H9 (cell line): Measurements from ENCODE around the gene KNSTRN. TPM values are rescaled to one million over a fixed set of nuclear protein-coding genes. Genes with fewer than 3 reads are reported as not detected.

Experiments
- DNase-seq: peaks from one replicate; pipeline ENCODE4 v3.0.0-alpha.2; 2017
- H2AFZ ChIP-seq: one replicate; pipeline ENCODE4 v1.6.1; 2013; ENCODE audit warnings: mild to moderate bottlenecking, low read length, control low read depth, moderate library complexity
- H2AK5ac ChIP-seq: 2 replicates; pipeline ENCODE4 v1.6.1; 2013; ENCODE audit warnings: low read length, control low read depth, mixed read lengths; ENCODE audit not compliant: insufficient read length
- H2BK120ac ChIP-seq: one replicate; pipeline ENCODE4 v1.6.1; 2013; ENCODE audit warnings: low read depth, mild to moderate bottlenecking, low read length, control low read depth, inconsistent platforms; ENCODE audit not compliant: poor library complexity, severe bottlenecking
- H2BK12ac ChIP-seq: 2 replicates; pipeline ENCODE4 v1.6.1; 2013; ENCODE audit warnings: low read length, control low read depth, mixed read lengths, low read depth; ENCODE audit not compliant: insufficient read length
- H2BK15ac ChIP-seq: 2 replicates; pipeline ENCODE4 v1.6.1; 2013; ENCODE audit warnings: low read depth, low read length, control low read depth
- H2BK20ac ChIP-seq: one replicate; pipeline ENCODE4 v1.6.1; 2013; ENCODE audit warnings: low read depth, mild to moderate bottlenecking, low read length, control low read depth, inconsistent platforms; ENCODE audit not compliant: poor library complexity, severe bottlenecking
- H2BK5ac ChIP-seq: 2 replicates; pipeline ENCODE4 v1.6.1; 2013; ENCODE audit warnings: low read length, control low read depth, mixed read lengths; ENCODE audit not compliant: insufficient read length
- H3K14ac ChIP-seq: 2 replicates; pipeline ENCODE4 v1.6.1; 2013; ENCODE audit warnings: low read length, control low read depth; ENCODE audit not compliant: insufficient read depth
- H3K18ac ChIP-seq: 2 replicates; pipeline ENCODE4 v1.6.1; 2013; ENCODE audit warnings: low read depth, mild to moderate bottlenecking, mixed read lengths, low read length, control low read depth; ENCODE audit not compliant: insufficient read length
- H3K23ac ChIP-seq: 2 replicates; pipeline ENCODE4 v1.6.1; 2013; ENCODE audit warnings: low read length, control low read depth, mixed read lengths, low read depth; ENCODE audit not compliant: insufficient read length
- H3K23me2 ChIP-seq: 2 replicates; pipeline ENCODE4 v1.6.1; 2013; ENCODE audit warnings: low read depth, mild to moderate bottlenecking, mixed read lengths, low read length, control low read depth; ENCODE audit not compliant: insufficient read length, poor library complexity, severe bottlenecking
- H3K27ac ChIP-seq: 2 replicates; pipeline ENCODE4 v1.5.1; 2013; ENCODE audit warnings: low read length, control low read depth, mixed read lengths, low read depth; ENCODE audit not compliant: insufficient read length
- H3K27me3 ChIP-seq: 2 replicates; pipeline ENCODE4 v1.6.1; 2013; ENCODE audit warnings: low read length, control low read depth, inconsistent platforms; ENCODE audit not compliant: insufficient read depth
- H3K4ac ChIP-seq: 2 replicates; pipeline ENCODE4 v1.6.1; 2013; ENCODE audit warnings: low read depth, mild to moderate bottlenecking, control low read depth, inconsistent platforms, low read length, moderate library complexity
- H3K4me1 ChIP-seq: 2 replicates; pipeline ENCODE4 v1.6.1; 2013; ENCODE audit warnings: low read length, control low read depth, inconsistent platforms; ENCODE audit not compliant: insufficient read depth
- H3K4me2 ChIP-seq: 2 replicates; pipeline ENCODE4 v1.6.1; 2013; ENCODE audit warnings: low read length, control low read depth, mixed read lengths; ENCODE audit not compliant: insufficient read length, insufficient read depth
- H3K56ac ChIP-seq: 2 replicates; pipeline ENCODE4 v1.6.1; 2013; ENCODE audit warnings: low read depth, mild to moderate bottlenecking, mixed read lengths, low read length, control low read depth; ENCODE audit not compliant: insufficient read length
- H3K79me1 ChIP-seq: 2 replicates; pipeline ENCODE4 v1.6.1; 2013; ENCODE audit warnings: low read depth, mild to moderate bottlenecking, moderate library complexity, low read length, control low read depth, inconsistent platforms; ENCODE audit not compliant: insufficient read depth, poor library complexity, severe bottlenecking
- H3K79me2 ChIP-seq: 2 replicates; pipeline ENCODE4 v1.6.1; 2013; ENCODE audit warnings: low read length, control low read depth, inconsistent platforms; ENCODE audit not compliant: insufficient read depth
- H3K9ac ChIP-seq: 2 replicates; pipeline ENCODE4 v1.6.1; 2013; ENCODE audit warnings: low read length, control low read depth, mixed read lengths; ENCODE audit not compliant: insufficient read length; ENCODE audit errors: extremely low read depth
- H3K9me3 ChIP-seq: one replicate; pipeline ENCODE4 v1.6.1; 2013; ENCODE audit warnings: low read depth, low read length, inconsistent platforms; ENCODE audit not compliant: control insufficient read depth
- H3T11ph ChIP-seq: one replicate; pipeline ENCODE4 v1.6.1; 2013; ENCODE audit warnings: mild to moderate bottlenecking, low read length, control low read depth, inconsistent platforms
- H4K20me1 ChIP-seq: one replicate; pipeline ENCODE4 v1.6.1; 2013; ENCODE audit not compliant: control insufficient read depth, insufficient read length, insufficient read depth
- H4K5ac ChIP-seq: 2 replicates; pipeline ENCODE4 v1.6.1; 2013; ENCODE audit warnings: low read depth, mild to moderate bottlenecking, mixed read lengths, low read length, control low read depth; ENCODE audit not compliant: insufficient read length
- H4K8ac ChIP-seq: replicated peaks from 2 replicates; pipeline ENCODE4 v1.6.1; 2013; ENCODE audit warnings: low read length, control low read depth, mixed read lengths, low read depth; ENCODE audit not compliant: insufficient read length
- H4K91ac ChIP-seq: 2 replicates; pipeline ENCODE4 v1.6.1; 2013; ENCODE audit warnings: low read depth, mild to moderate bottlenecking, moderate library complexity, mixed read lengths, low read length, control low read depth; ENCODE audit not compliant: insufficient read length
- H3K27ac Mint-ChIP-seq, 3 experiments: 2 replicates in 2 of 3; 3 replicates in 1 of 3; pipeline ENCODE4 v1.8.0; 2020 to 2021; ENCODE audit warnings: mixed read lengths in 3 of 3, mild to moderate bottlenecking in 1 of 3, moderate library complexity in 1 of 3
- H3K27me3 Mint-ChIP-seq: 2 replicates; pipeline ENCODE4 v1.8.0; 2021; ENCODE audit warnings: low read depth, mild to moderate bottlenecking, moderate library complexity, mixed read lengths
- H3K36me3 Mint-ChIP-seq, 3 experiments: 2 replicates in 2 of 3; 3 replicates in 1 of 3; pipeline ENCODE4 v1.8.0; 2020 to 2021; ENCODE audit warnings: low read depth in 3 of 3, mixed read lengths in 3 of 3; ENCODE audit not compliant: insufficient read depth in 1 of 3
- H3K4me1 Mint-ChIP-seq, 2 experiments: 2 replicates each; pipeline ENCODE4 v1.8.0; 2020; ENCODE audit warnings: mixed read lengths in 2 of 2
- H3K4me3 Mint-ChIP-seq, 2 experiments: 2 replicates in 1 of 2; 3 replicates in 1 of 2; pipeline ENCODE4 v1.8.0; 2020 to 2021; ENCODE audit warnings: mild to moderate bottlenecking in 2 of 2, mixed read lengths in 2 of 2, moderate library complexity in 1 of 2
- H3K9me3 Mint-ChIP-seq, 2 experiments: 2 replicates in 1 of 2; 3 replicates in 1 of 2; pipeline ENCODE4 v1.8.0; 2020; ENCODE audit warnings: mild to moderate bottlenecking in 2 of 2, mixed read lengths in 2 of 2, moderate library complexity in 1 of 2
- CTCF ChIP-seq: fragments of 200-600 bp; sonication (generic); conservative IDR thresholded peaks from 3 replicates; pipeline ENCODE4 v1.8.0; 2021; ENCODE audit warnings: antibody characterized with exemption, mild to moderate bottlenecking
- WGBS: extraction: QIAGEN DNeasy Blood & Tissue Kit; methylation state at CpG from one replicate; pipeline ENCODE4 v1.1.7; 2013; ENCODE audit warnings: missing lambda C conversion rate, low lambda C conversion rate, mixed read lengths; ENCODE audit not compliant: insufficient read length; ENCODE audit errors: extremely low coverage; 5-methylcytosine and 5-hydroxymethylcytosine counted together
- total RNA-seq: library from RNA; stranded (reverse); gene quantifications from 2 replicates; pipeline ENCODE4 v1.2.1, GENCODE V29; 2021

KNSTRN gene
- total RNA-seq, 1 experiment from 2014 or later, result 53.9 TPM

- no peak for TF ChIP-seq CTCF
- Mint-ChIP-seq H3K4me1 (peaks cover 18 to 19% of the 10 kb centered on the region in 2 experiments), H3K9me3 (peaks cover 0 to 2% of the 10 kb centered on the region in 2 experiments; a peak in 1 of 5 replicates), H3K27ac (no peak overlapping the region), H3K36me3 (no peaks in the 10 kb centered on the region; a peak in 1 of 7 replicates), H3K27me3 (peaks cover 24% of the 10 kb centered on the region), H3K4me3 (no peak overlapping the region)
- Histone ChIP-seq H4K8ac (no peak overlapping the region), H3K23me2 (no peaks in the 10 kb centered on the region), H3K56ac (no peak overlapping the region), H3K23ac (no peak overlapping the region), H3K4ac (no peak overlapping the region), H3K18ac (no peak overlapping the region), H3K9me3 (no peaks in the 10 kb centered on the region), H4K91ac (no peak overlapping the region), H2BK5ac (no peak overlapping the region), H3K9ac (no peak overlapping the region), H4K20me1 (no peaks in the 10 kb centered on the region), H2BK15ac (no peak overlapping the region), H2BK120ac (no peak overlapping the region), H4K5ac (no peak overlapping the region), H2AFZ (no peak overlapping the region), H2BK20ac (no peak overlapping the region), H3K4me1 (peaks cover 6% of the 10 kb centered on the region; the same call in 1 of the 2 replicates), H3K27ac (no peak overlapping the region), H2AK5ac (no peak overlapping the region), H3K79me2 (no peaks in the 10 kb centered on the region), H3K14ac (no peak overlapping the region), H2BK12ac (no peak overlapping the region), H3K79me1 (no peaks in the 10 kb centered on the region), H3K27me3 (no peaks in the 10 kb centered on the region; the same call in 1 of the 2 replicates), H3K4me2 (no peak overlapping the region), H3T11ph (no peak overlapping the region)
- no CpG with 5 or more reads among the region's 2 CpGs for WGBS
- DNase-seq, result no peak
Measured at GRCh38 chr15:40372981-40373380, 9.5 kb upstream of the KNSTRN start.
